Measurements from ENCODE around the gene SOX6.
"Not testable (repeated sequence)": the region's sequence is repeated elsewhere in the genome, so short reads cannot be mapped to it uniquely, and the experiment has no call there.

SOX6 gene

GRCh38 chr11:15923183-15923582, 433.2 kb downstream of the SOX6 start:
- DNase-seq: peak in 1 of 3 experiments; percentile 20

GRCh38 chr11:15922745-15923144, 433.6 kb downstream of the SOX6 start:
- DNase-seq: not testable (repeated sequence)

- no peak for DNase-seq
Observed at GRCh38 chr11:15920856-15921629, 435.3 kb downstream of the SOX6 start.

DNA sequence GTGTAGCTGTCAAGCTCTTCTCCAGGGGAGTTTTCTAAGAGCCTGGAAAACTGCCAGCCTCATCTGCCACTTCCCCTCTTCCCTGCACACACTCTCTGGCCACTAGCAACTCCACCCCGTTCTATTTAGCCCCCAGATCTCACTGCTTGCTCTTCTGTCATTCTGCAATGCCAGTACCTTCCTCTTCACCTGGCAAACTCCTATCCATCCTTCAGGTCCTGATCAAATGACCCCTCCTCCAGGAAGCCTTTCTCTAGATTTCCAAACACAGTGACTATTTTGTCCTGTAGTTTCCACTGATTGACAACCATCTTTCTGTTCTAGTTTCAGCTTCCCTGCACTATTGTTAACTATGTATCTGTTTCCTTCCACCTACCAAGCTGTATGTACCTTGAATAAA, 437.7 kb downstream of the SOX6 start:
- peak in 1 of 3 experiments; percentile 69 for DNase-seq

DNA sequence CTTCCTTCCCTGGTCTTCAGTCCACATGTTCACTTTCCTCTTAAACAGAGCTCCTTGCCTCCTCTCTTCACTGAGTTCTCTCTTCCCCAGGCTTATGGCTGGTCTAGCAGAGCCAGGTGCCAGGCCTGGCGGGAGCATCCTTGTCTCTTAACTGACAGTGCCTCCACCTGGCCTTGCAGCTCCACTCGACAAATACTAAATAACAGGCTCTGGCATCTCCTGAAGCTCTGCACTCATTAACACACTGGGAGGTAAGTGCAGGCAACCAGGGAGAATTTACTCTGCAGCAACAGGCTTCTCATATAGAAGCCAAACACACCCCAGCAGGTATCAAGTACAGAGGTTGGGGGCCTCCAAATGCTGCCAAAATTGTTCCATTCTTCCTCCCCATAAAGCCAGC, 438.1 kb downstream of the SOX6 start:
- peak; percentile 72 to 96 (median 84) for DNase-seq

All from NCI-H1417 (cell line).